ENCODE results near the gene MFRP. TPM values are rescaled to one million over a fixed set of nuclear protein-coding genes. Genes with fewer than 3 reads are reported as not detected.

Gene MFRP
- total RNA-seq, 1 experiment from 2014 or later = not detected

GRCh38 chr11:119298726-119299125, 47.8 kb downstream of the MFRP start:
- DNase-seq (ENCODE audit: low read depth) = no peak

GRCh38 chr11:119297938-119298337, 48.6 kb downstream of the MFRP start:
- no peak for DNase-seq (ENCODE audit: low read depth)

GRCh38 chr11:119295178-119295577, 51.3 kb downstream of the MFRP start:
- peak; percentile 44 for DNase-seq (ENCODE audit: low read depth)

GRCh38 chr11:119293461-119293860, 53.0 kb downstream of the MFRP start:
- DNase-seq (ENCODE audit: low read depth) = no peak

GRCh38 chr11:119290894-119291497, 55.5 kb downstream of the MFRP start:
- DNase-seq (ENCODE audit: low read depth) = no peak

Small RNAs within 50 kb of the gene (small RNA-seq; reads per million reads assigned to genes)
- gene RF01225 = not detected
- not detected for gene RNU6-262P

Other genes with a start within 250 kb of the MFRP start
- 35.0 and 46.0 TPM in 2 replicates for gene DPAGT1, start 244.9 kb downstream of the MFRP start, total RNA-seq (2014; rRNA removed; shearing (Covaris generic))
- 17.2 and 17.8 TPM in 2 replicates for gene C2CD2L, start 239.4 kb downstream of the MFRP start, total RNA-seq (2014; rRNA removed; shearing (Covaris generic))
- gene HINFP, start 225.1 kb downstream of the MFRP start, total RNA-seq (2014; rRNA removed; shearing (Covaris generic)) = 17.9 and 18.2 TPM in 2 replicates
- gene ABCG4, start 197.7 kb downstream of the MFRP start, total RNA-seq (2014; rRNA removed; shearing (Covaris generic)) = not detected in 2 replicates
- gene NLRX1, start 178.0 kb downstream of the MFRP start, total RNA-seq (2014; rRNA removed; shearing (Covaris generic)) = 11.0 and 11.3 TPM in 2 replicates
- gene NHERF4, start 161.2 kb downstream of the MFRP start, total RNA-seq (2014; rRNA removed; shearing (Covaris generic)) = not detected in 2 replicates
- 9.3 and 12.0 TPM in 2 replicates for gene CBL, start 140.4 kb downstream of the MFRP start, total RNA-seq (2014; rRNA removed; shearing (Covaris generic))
- 365 and 377 TPM in 2 replicates for gene MCAM, start 29.6 kb downstream of the MFRP start, total RNA-seq (2014; rRNA removed; shearing (Covaris generic))
- gene RNF26, start 12.2 kb downstream of the MFRP start, total RNA-seq (2014; rRNA removed; shearing (Covaris generic)) = 7.6 and 12.1 TPM in 2 replicates
- 0.96 and 1.8 TPM in 2 replicates for gene C1QTNF5, start 5.8 kb downstream of the MFRP start, total RNA-seq (2014; rRNA removed; shearing (Covaris generic))
- gene USP2, start 35.0 kb upstream of the MFRP start, total RNA-seq (2014; rRNA removed; shearing (Covaris generic)) = 0.20 and 1.0 TPM in 2 replicates
- gene THY1, start 76.5 kb upstream of the MFRP start, total RNA-seq (2014; rRNA removed; shearing (Covaris generic)) = 0.20 TPM in 1 of 2 replicates, not detected in the other